Measurements from ENCODE around the gene CC2D1A.

- TF ChIP-seq, protein P1, sequence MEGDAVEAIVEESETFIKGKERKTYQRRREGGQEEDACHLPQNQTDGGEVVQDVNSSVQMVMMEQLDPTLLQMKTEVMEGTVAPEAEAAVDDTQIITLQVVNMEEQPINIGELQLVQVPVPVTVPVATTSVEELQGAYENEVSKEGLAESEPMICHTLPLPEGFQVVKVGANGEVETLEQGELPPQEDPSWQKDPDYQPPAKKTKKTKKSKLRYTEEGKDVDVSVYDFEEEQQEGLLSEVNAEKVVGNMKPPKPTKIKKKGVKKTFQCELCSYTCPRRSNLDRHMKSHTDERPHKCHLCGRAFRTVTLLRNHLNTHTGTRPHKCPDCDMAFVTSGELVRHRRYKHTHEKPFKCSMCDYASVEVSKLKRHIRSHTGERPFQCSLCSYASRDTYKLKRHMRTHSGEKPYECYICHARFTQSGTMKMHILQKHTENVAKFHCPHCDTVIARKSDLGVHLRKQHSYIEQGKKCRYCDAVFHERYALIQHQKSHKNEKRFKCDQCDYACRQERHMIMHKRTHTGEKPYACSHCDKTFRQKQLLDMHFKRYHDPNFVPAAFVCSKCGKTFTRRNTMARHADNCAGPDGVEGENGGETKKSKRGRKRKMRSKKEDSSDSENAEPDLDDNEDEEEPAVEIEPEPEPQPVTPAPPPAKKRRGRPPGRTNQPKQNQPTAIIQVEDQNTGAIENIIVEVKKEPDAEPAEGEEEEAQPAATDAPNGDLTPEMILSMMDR (IDR thresholded peaks at IDR 0.05): peak in 2 of 5 experiments; percentile 19 to 30
- no peak for TF ChIP-seq POLR2A (IDR thresholded peaks at IDR 0.05)
Observed at GRCh38 chr19:13902993-13903555, 2.9 kb upstream of the CC2D1A start.
